ENCODE measurements around the gene MISP3.

GRCh38 chr19:14056741-14057356, 15.7 kb upstream of the MISP3 start:
- no peak for TF ChIP-seq SIN3A (IDR thresholded peaks at IDR 0.05; ENCODE audit: borderline replicate concordance, insufficient read depth, low read length)
- no peak for TF ChIP-seq POLR2AphosphoS5 (IDR thresholded peaks at IDR 0.05; ENCODE audit: low read depth, low read length)
- no peak for TF ChIP-seq REST (IDR thresholded peaks at IDR 0.05; ENCODE audit: insufficient read depth in 1 of 2, low read depth in 2 of 2, low read length in 2 of 2)
